COLO668 (cell line): ENCODE results near the gene HCRTR2.
"Not testable (repeated sequence)": the region's sequence is repeated elsewhere in the genome, so short reads cannot be mapped to it uniquely, and the experiment has no call there.

Experiments used
- DNase-seq: peaks from one replicate; lab custom pipeline; 2025; ENCODE audit not compliant: unreplicated experiment; lab: John Stamatoyannopoulos, UW

The HCRTR2 gene

GRCh38 chr6:55210952-55211351, 36.6 kb downstream of the HCRTR2 start:
- no peak for DNase-seq

DNA sequence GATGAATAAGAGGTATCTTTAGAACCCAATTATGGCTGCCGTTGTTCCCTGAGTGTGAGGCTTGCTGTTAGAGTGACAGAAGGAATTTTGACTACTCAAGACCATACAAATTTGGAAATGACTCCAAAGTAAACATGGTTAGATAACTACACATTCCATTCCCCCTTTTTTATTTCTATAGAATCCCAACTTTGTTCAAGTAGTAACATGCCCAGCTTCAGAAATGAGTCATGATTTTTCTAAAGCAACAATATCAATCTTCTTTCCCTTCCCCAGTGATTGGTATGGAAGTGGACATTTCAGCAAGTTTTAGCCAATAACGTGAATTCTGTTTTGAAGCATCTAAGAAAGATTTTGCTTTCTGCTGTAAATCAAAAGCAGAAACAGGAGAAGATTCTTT, 37.8 kb downstream of the HCRTR2 start:
- DNase-seq, result no peak

- no peak for DNase-seq
These were observed 46.6 kb downstream of the HCRTR2 start for GRCh38 chr6:55220961-55221360.

GRCh38 chr6:55227862-55228261, 53.5 kb downstream of the HCRTR2 start:
- no peak for DNase-seq

DNA sequence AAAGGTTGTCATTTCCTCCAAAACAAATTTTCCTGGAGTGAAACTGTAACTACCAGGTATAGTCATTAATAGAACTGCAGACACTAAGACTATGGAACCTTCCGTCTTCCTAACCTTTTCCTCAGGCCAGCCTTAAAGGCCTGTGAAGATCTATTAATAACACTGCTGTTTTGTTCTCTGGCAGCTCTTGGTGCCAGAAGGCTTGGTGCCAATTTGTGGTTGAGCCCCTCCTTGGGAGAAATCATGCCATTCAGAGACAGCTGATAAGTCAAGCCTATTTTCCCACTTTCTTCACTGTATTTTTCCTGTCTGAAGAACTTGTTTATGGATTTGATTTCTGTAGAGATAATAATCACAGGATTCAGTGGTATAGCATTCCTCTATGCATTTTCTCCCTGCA, 64.8 kb downstream of the HCRTR2 start:
- DNase-seq, result no peak

GRCh38 chr6:55240975-55241605, 66.8 kb downstream of the HCRTR2 start:
- DNase-seq, result not testable (repeated sequence)

- no peak for DNase-seq
These were observed 76.1 kb downstream of the HCRTR2 start for GRCh38 chr6:55250400-55250799.

- no peak for DNase-seq
These were observed 80.8 kb downstream of the HCRTR2 start for GRCh38 chr6:55255113-55255512.

- DNase-seq, result no peak
These were observed 85.9 kb downstream of the HCRTR2 start for GRCh38 chr6:55260181-55260580.

DNA sequence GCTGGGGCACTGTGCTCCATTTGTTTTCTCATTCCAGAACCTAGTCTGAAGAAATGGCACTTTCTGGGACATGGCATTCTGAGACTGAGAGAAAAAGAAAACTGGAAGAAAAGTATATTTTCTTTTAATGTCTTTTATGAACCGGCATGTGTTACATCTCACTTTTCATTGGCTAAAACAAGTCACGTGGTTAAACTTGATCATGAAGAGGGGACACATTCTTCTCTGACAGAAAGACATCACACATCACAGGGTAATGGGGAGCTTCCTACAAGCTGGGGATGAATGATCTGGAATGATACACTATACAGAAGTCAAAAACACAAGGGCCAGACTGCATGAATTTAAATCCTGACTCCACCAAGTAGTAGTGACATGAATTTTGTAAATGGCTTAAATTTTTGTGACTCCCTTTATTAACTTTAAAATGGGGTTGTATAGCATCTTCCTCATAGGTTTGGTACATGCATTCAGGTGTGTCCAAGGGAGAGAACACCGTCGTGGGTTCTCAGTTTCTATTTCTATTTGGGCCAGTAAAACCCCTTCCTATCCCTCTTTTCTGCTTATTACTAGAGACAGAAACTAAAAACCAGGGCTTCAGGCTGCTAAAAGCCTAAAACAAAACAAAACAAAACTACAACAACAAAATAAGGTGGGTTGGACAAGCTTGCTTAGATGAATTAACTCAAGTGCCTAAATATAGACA, 91.2 kb downstream of the HCRTR2 start:
- no peak for DNase-seq

- DNase-seq, result no peak
These were observed 92.6 kb downstream of the HCRTR2 start for GRCh38 chr6:55266896-55267295.

DNA sequence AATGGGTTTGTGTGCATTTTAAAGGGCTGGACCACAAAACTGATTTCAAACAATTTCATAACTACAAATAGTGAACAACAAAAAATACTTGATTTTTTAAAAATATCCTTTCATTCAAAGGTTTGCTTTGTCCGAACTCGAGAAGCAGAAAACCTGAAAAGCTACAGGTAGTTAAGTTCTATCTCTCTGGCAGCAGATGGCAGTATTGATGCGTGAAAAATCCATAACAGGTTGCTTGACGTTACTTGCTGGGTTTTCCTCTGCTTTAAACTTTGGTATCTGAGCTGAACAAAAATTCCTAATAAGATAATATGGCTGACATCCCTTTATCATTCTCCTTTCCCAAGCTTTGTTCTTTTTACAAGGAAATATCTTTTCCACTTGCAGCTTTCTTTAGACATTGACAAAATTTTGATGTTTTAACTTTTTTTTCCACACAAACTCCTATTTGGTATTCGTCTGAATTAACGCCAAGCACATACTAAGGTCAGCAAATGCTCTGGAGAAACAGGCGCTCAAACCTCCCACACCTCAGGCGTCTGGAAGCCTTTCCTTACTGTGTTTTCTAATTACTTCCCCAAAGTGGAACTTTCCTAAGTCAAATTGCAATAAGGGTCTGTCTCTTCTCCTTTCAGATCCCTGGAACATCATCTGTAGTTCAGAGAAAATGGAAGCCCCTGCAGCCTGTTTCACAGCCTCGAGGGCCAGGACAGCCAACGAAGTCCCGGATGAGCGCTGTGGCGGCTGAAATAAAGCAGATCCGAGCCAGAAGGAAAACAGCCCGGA, 102.6 kb downstream of the HCRTR2 start:
- peak; percentile 12 for DNase-seq

DNA sequence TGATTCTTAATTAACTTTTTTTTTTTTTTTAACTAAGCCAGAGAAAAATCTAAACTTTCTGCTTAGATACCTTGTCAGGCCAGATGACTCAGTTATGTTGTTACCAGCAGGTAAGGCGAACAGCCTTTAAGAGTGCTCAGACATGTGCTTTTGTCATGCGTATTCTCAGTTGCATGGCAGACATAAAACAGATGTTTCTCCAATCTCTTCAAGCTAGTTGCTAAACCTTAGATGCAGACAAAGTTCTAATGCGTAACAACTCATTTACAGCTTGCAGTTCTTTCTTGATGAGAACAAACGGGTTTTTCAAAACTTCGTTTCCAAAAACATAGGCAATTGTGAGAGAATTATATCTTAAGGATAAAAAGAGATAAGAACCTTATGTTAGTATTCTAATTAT, 103.3 kb downstream of the HCRTR2 start:
- no peak for DNase-seq

GRCh38 chr6:55281215-55281614, 106.9 kb downstream of the HCRTR2 start:
- no peak for DNase-seq

- DNase-seq, result no peak
These were observed 107.8 kb downstream of the HCRTR2 start for GRCh38 chr6:55282115-55282514.

DNA sequence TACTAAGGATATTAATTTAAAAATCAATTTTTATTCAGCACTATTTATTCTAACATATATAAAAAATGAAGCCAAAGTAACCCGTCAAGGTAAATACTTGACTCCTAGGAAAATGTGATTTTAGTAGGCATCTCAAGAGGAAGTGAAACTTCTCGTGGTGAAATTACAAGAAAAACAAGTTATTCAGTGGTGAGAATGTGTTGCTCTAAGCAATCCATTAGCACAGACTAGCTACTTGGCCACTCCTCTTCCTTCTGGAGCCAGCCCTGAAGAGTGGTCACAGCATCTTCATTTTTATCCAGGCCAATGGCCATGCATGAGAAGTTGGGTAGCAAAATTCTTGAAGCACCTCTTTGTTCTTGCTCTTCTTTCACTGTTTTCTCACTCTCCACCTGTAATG, 112.5 kb downstream of the HCRTR2 start:
- DNase-seq, result no peak

DNA sequence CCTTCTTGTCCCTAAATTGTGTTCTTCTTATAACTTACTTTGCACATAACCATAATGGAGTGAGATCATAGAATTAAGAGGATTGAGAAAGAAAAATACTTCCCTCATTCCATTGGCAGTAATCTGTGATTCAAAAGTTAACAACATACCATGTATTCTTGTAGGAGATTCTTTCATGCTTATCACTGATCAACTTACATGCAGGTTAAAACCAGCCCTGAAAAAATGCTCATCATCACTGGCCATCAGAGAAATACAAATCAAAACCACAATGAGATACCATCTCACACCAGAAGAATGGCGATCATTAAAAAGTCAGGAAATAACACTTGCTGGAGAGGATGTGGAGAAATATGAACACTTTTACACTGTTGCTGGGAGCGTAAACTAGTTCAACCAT, 116.4 kb downstream of the HCRTR2 start:
- no peak for DNase-seq

GRCh38 chr6:55293116-55293515, 118.8 kb downstream of the HCRTR2 start:
- no peak for DNase-seq

DNA sequence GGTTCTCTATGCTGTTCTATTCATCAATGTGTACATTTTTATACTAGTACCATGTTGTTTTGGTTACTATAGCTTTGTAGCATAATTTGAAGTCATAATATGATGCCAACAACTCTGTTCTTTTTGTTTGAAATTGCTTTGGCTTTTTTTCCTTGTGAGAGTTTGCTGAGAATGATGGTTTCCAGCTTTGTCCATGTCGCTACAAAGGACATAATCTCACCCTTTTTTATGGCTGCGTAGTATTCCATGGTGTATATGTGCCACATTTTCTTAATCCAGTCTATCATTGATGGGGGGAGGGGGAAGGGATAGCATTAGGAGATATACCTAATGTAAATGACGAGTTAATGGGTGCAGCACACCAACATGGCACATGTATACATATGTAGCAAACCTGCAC, 122.9 kb downstream of the HCRTR2 start:
- DNase-seq, result not testable (repeated sequence)

DNA sequence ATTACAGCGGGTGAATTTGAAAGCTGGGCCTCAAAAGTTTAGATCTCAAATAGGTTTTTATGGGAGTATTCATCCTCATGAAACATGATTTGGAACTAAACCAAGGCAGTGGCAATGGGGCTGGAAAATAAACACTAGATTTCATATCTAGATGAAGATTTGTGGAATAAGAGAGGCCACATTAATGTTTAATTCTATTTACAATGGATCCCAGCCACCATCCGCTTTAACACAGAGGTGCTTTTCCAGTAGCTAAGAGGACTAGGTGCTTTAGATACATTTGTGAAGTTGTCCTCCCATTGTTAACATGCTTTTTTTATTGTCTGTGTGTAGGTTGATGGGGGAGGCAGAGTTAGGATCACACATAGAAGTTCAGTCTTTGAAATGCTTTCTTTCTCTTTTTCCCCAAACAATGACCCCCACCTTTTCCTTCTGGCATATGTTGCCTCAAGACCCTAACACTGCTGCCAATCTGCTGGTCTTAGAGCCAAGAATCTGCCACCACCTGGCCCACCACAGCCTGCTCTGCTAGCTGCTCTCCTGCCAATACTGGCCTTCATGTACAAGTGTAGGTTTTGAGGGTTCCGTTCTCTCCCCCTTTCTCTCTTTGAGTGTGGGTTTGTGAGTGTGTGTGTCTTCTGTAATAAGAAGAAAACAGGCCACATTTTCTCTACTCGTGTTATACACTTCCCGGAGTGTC, 125.1 kb downstream of the HCRTR2 start:
- DNase-seq, result no peak

- no peak for DNase-seq
These were observed 130.4 kb downstream of the HCRTR2 start for GRCh38 chr6:55304747-55305146.
